Gastrocnemius medialis (tissue), 4 donors: ENCODE measurements around the gene SLC25A17. TPM values are rescaled to one million over a fixed set of nuclear protein-coding genes. Genes with fewer than 3 reads are reported as not detected.

Source experiments
- ATAC-seq, 2 donors: fragments of 150-250 bp; one replicate each; pipeline ENCODE4 v1.9.1; 2016
- DNase-seq, 2 donors: peaks; one replicate each; pipeline ENCODE4 v3.0.0-alpha.2; 2019
- H3K27ac ChIP-seq, 4 donors: fragments of 200-600 bp; sonication (generic); 1 replicate in 1 of 4; 2 replicates in 3 of 4; pipeline ENCODE4 v1.5.1; 2016 to 2018; ENCODE audit warnings: mild to moderate bottlenecking in 2 of 4, moderate library complexity in 1 of 4
- H3K27me3 ChIP-seq, 3 donors: fragments of 200-600 bp; sonication (generic) in 2 of 3; 1 replicate in 1 of 3; 2 replicates in 2 of 3; pipeline versions ENCODE4 v1.5.1 to v1.6.0; 2016 to 2019; ENCODE audit warnings: mild to moderate bottlenecking in 1 of 3, moderate library complexity in 1 of 3
- H3K36me3 ChIP-seq, 2 donors: fragments of 200-600 bp; sonication (generic) in 1 of 2; one replicate each; pipeline ENCODE4 v1.5.1; 2017 to 2018
- H3K4me1 ChIP-seq, 2 donors: fragments of 200-600 bp; sonication (generic) in 1 of 2; one replicate each; pipeline ENCODE4 v1.5.1; 2016 to 2017; ENCODE audit warnings: mild to moderate bottlenecking in 2 of 2
- H3K4me3 ChIP-seq, 4 donors: fragments of 200-600 bp; sonication (generic) in 3 of 4; 1 replicate in 1 of 4; 2 replicates in 3 of 4; pipeline ENCODE4 v1.5.1; 2016 to 2019; ENCODE audit warnings: mild to moderate bottlenecking in 2 of 4
- H3K9me3 ChIP-seq, 3 donors: fragments of 200-600 bp; sonication (generic) in 2 of 3; 1 replicate in 1 of 3; 2 replicates in 2 of 3; pipeline ENCODE4 v1.5.1; 2016 to 2019
- CTCF ChIP-seq, 5 experiments: fragments of 450-650 bp in 3 of 5; fragments of 200-600 bp in 2 of 5; sonication (generic) in 2 of 5; IDR thresholded peaks in 4 of 5; conservative IDR thresholded peaks in 1 of 5; 1 replicate in 4 of 5; 2 replicates in 1 of 5; pipeline ENCODE4 v1.5.1; 2016 to 2019; ENCODE audit warnings: antibody characterized with exemption in 5 of 5, mild to moderate bottlenecking in 3 of 5, moderate library complexity in 3 of 5
- POLR2A ChIP-seq, 2 donors: fragments of 450-650 bp; IDR thresholded peaks; one replicate each; pipeline ENCODE4 v1.6.1; 2017; ENCODE audit warnings: antibody characterized with exemption in 2 of 2, mild to moderate bottlenecking in 2 of 2, moderate library complexity in 2 of 2
- in situ Hi-C, 4 donors: fragments of 200-750 bp; cut with MboI; loops; one replicate each; pipeline versions ENCODE4 v1.15.0 to v1.8.0; 2017; ENCODE audit warnings: low sequenced_read_pairs in 4 of 4
- intact Hi-C: fragments of 100-400 bp; cut with DNase I; formaldehyde crosslinking; loops from one replicate; pipeline ENCODE4 v1.15.1; 2023; ENCODE audit warnings: low total_unique reads
- total RNA-seq, 4 donors: library from RNA; depleted of rRNA; stranded (reverse); fragments of >200 nt; gene quantifications; one replicate each; pipeline versions ENCODE4 v1.1.0 to v1.2.3, GENCODE V29; 2016

SLC25A17 gene
- total RNA-seq, 4 donors from 2014 or later = 2.6 to 12.2 (median 3.8) TPM

GRCh38 chr22:40751250-40751649 is 67.9 kb downstream of the SLC25A17 start:
- TF ChIP-seq POLR2A (IDR thresholded peaks at IDR 0.05) (no peak), CTCF (IDR thresholded peaks at IDR 0.05 in 4 of 5, conservative IDR thresholded peaks at IDR 0.05 in 1 of 5) (no peak)
- Histone ChIP-seq H3K9me3 (no peaks in the 10 kb centered on the region), H3K27ac (no peak overlapping the region), H3K27me3 (no peaks in the 10 kb centered on the region), H3K4me3 (no peak overlapping the region), H3K36me3 (no peaks in the 10 kb centered on the region), H3K4me1 (no peaks in the 10 kb centered on the region)
- intact Hi-C loops (loop anchor here (10.0 kb wide), 1 partner anchor 66 kb away; no protein-coding TSS in a partner anchor), in situ Hi-C loops (no loop called here)
- DNase-seq (no peak), ATAC-seq (no peak)

GRCh38 chr22:40749829-40750228 is 69.3 kb downstream of the SLC25A17 start:
- Histone ChIP-seq H3K27ac (no peak overlapping the region), H3K4me3 (no peak overlapping the region), H3K9me3 (no peaks in the 10 kb centered on the region), H3K4me1 (no peaks in the 10 kb centered on the region), H3K27me3 (no peaks in the 10 kb centered on the region), H3K36me3 (no peaks in the 10 kb centered on the region)
- intact Hi-C loops (loop anchor here (10.0 kb wide), 1 partner anchor 65 kb away; no protein-coding TSS in a partner anchor), in situ Hi-C loops (no loop called here)
- no peak for DNase-seq
- no peak for ATAC-seq
- TF ChIP-seq POLR2A (IDR thresholded peaks at IDR 0.05) (no peak), CTCF (IDR thresholded peaks at IDR 0.05 in 4 of 5, conservative IDR thresholded peaks at IDR 0.05 in 1 of 5) (no peak)

- DNase-seq = no peak
- TF ChIP-seq POLR2A (IDR thresholded peaks at IDR 0.05) (no peak), CTCF (IDR thresholded peaks at IDR 0.05 in 4 of 5, conservative IDR thresholded peaks at IDR 0.05 in 1 of 5) (no peak)
- Histone ChIP-seq H3K9me3 (no peaks in the 10 kb centered on the region), H3K4me3 (no peak overlapping the region), H3K27me3 (no peaks in the 10 kb centered on the region), H3K4me1 (no peaks in the 10 kb centered on the region), H3K27ac (no peak overlapping the region), H3K36me3 (no peaks in the 10 kb centered on the region)
- in situ Hi-C loops (no loop called here), intact Hi-C loops (no loop called here)
- ATAC-seq = no peak
Measured at GRCh38 chr22:40748388-40749355, 70.5 kb downstream of the SLC25A17 start.

- no peak overlapping the region for H3K4me3 ChIP-seq
- no peaks in the 10 kb centered on the region for H3K36me3 ChIP-seq
- ATAC-seq (no peak), DNase-seq (no peak)
- no peak overlapping the region for H3K27ac ChIP-seq
- H3K4me1 ChIP-seq = no peaks in the 10 kb centered on the region
- no peaks in the 10 kb centered on the region for H3K27me3 ChIP-seq
- intact Hi-C loops = no loop called here
- TF ChIP-seq POLR2A (IDR thresholded peaks at IDR 0.05) = no peak
- TF ChIP-seq CTCF (IDR thresholded peaks at IDR 0.05 in 4 of 5, conservative IDR thresholded peaks at IDR 0.05 in 1 of 5) = no peak
- in situ Hi-C loops = no loop called here
- no peaks in the 10 kb centered on the region for H3K9me3 ChIP-seq
Measured at GRCh38 chr22:40747361-40747760, 71.8 kb downstream of the SLC25A17 start.
